ENCODE measurements around the gene SYT14.

SYT14 gene

GRCh38 chr1:210200124-210200736 is 262.2 kb downstream of the SYT14 start:
- no peak for DNase-seq

DNA sequence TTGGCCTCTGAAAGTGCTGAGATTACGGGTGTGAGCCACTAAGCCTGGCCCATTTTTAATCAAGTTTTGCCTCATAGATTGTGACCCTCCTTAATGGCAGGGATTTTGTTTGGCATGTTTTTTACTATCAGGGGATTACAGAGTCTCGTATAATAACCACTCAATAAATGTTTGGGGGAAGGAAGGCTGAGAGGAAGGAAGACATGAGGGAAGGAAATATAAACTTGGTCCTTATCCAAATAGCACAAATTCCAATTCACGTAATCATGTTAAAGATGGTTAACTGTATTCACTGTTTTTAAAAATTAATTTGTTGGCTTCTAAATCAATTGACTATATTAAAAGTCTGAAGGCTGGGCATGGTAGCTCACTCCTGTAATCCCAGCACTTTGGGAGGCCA is 263.7 kb downstream of the SYT14 start:
- no peak for DNase-seq

DNA sequence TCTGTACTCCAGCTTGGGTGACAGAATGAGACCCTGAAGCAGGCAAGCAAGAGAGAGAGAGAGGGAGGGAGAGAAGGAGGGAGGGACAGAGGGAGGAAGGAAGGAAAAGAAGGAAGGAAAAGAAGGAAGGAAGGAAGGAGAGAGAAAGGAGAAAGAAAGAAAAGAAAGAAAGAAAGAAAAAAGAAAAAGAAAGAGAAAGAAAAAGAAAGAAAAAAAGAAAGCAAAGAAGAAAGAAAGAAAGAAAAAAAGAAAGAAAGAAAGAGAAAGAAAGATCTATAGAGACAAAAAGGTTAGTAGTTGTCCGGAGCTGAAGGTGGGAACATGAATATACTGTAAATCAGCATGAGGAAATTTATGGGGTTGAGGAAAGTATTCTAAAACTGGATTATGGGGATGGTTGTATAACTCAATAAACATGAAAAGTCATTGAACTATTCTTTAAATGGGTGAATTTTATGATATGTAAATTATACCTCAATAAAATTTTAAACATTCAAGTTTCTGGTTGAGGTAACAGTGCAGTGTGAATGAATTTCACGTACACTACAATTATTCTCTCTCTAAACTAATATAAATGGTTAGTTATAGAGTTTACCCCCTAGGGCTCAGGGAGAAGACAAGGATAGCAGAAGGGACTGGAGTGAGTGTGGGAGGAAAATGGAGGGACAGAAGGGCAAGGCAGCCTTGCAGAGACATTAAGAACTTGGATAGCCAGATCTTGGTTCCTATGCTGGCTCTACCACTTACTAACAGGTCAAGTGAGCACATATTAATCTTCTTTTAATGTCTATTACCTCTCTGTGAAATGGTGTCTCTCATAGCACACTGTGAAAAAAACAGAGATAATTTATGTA is 269.8 kb downstream of the SYT14 start:
- no peak for DNase-seq

DNA sequence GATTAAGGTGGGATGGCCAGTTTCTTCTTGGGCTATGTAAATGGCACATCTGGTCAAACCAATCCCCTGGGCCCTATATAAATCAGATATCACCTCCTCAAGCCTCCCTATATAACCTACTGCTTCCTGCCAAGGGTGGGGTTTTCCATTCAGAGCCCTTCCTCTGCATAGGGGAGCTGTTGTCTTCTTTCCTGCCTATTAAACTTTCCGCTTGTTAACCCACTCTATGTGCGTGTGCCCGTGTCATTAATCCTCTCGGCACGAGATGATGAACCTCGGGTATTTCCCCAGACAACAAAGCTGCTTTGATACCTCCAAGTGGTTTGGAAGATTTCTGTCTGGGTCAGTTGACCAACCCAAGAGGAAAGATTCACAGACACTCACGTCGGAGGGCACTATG is 275.3 kb downstream of the SYT14 start:
- no peak for DNase-seq

- DNase-seq = no peak
These were observed 276.8 kb downstream of the SYT14 start for GRCh38 chr1:210214573-210215409.

DNA sequence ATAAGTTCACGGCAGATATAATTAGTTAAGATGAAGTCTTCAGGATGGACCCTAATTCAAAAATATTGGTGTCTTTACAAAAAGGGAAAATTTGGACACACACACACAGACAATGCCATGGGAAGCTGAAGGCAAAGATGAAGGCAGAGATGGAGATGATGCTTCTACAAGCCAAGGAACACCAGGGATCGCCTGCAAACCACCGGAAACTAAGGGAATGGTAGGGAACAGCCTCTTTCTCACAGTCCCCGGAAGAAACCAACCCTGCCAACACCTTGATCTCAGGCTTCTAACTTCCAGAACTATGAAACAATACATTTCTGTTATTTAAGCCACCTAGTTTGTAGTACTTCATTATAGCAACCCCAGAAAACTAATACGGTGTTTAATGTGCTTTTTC is 279.5 kb downstream of the SYT14 start:
- DNase-seq = no peak

- DNase-seq = no peak
These were observed 280.0 kb downstream of the SYT14 start for GRCh38 chr1:210218047-210218446.

All from amygdala (tissue), 56 donors.